MG63 (cell line): Measurements from ENCODE around the gene RGS9. TPM values are rescaled to one million over a fixed set of nuclear protein-coding genes. Genes with fewer than 3 reads are reported as not detected.

Experiments
- DNase-seq: peaks from one replicate; pipeline ENCODE4 v3.0.0-alpha.2; 2020
- H3K27me3 ChIP-seq: fragments of 250-450 bp; sonication (Bioruptor Pico); 2 replicates; pipeline ENCODE4 v1.5.1; 2020; ENCODE audit warnings: mild to moderate bottlenecking, moderate library complexity
- H3K36me3 ChIP-seq: fragments of 250-450 bp; sonication (Bioruptor Pico); 2 replicates; pipeline ENCODE4 v1.5.1; 2020; ENCODE audit warnings: mild to moderate bottlenecking, moderate library complexity
- H3K4me3 ChIP-seq: fragments of 250-450 bp; sonication (Bioruptor Pico); 2 replicates; pipeline ENCODE4 v1.5.1; 2020; ENCODE audit warnings: mild to moderate bottlenecking, moderate library complexity
- H3K9me3 ChIP-seq: fragments of 250-450 bp; sonication (Bioruptor Pico); 2 replicates; pipeline ENCODE4 v1.5.1; 2020; ENCODE audit warnings: mild to moderate bottlenecking, moderate library complexity
- total RNA-seq: library from RNA; depleted of rRNA; stranded (reverse); fragments of >200 nt; shearing (Covaris generic); gene quantifications from 2 replicates; pipeline ENCODE4 v1.2.3, GENCODE V29; 2014; ENCODE audit warnings: low replicate concordance

The RGS9 gene
- total RNA-seq, 1 experiment from 2014 or later = 0.53 TPM

- Histone ChIP-seq H3K36me3 (no peaks in the 10 kb centered on the region), H3K27me3 (peaks cover 9% of the 10 kb centered on the region), H3K4me3 (no peak overlapping the region), H3K9me3 (no peaks in the 10 kb centered on the region)
- no peak for DNase-seq
Observed at GRCh38 chr17:65134035-65134434, 3.1 kb upstream of the RGS9 start.

- peaks cover 9% of the 10 kb centered on the region for H3K27me3 ChIP-seq
- no peak overlapping the region for H3K4me3 ChIP-seq
- no peak for DNase-seq
- H3K36me3 ChIP-seq = no peaks in the 10 kb centered on the region
- no peaks in the 10 kb centered on the region for H3K9me3 ChIP-seq
Observed at GRCh38 chr17:65139101-65139764, 2.1 kb downstream of the RGS9 start.

- DNase-seq = no peak
- peaks cover 9% of the 10 kb centered on the region for H3K27me3 ChIP-seq
Observed at GRCh38 chr17:65142247-65142646, 5.1 kb downstream of the RGS9 start.

DNA sequence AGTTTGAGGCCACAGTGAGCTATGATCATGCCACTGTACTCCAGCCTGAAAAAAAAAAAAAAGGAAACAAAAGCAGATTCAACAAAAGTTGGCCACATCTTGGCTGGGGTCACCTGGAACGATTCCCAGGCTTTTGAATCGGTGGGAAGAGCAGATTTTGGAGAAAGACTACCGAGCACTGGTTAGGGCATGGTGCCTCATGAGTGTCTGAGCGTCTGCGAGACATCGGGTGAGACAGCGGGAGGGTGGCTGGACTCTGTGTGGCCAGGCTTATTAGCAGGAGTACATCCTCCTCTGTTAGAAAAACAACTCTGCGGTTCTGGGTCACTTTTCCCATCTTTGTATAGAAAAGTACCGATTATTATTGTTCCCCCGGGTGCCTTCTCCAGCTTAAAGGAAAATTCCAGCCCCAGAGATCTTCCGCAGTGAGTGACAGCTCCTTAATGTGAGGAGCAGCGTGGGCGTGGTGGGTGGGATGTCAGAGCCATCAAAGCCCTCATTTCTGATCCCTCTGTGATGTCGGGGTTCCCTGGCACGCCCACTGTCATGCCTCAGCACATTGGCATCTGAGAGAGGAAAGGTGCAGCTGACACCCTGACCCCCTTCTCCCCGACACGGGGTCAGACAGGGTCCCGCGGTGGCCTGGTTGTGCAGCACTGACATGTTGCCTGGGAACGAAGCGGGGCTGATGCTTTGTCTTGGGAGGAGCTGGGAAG is 6.9 kb downstream of the RGS9 start:
- H3K36me3 ChIP-seq = no peaks in the 10 kb centered on the region
- H3K4me3 ChIP-seq = no peak overlapping the region
- H3K27me3 ChIP-seq = no peaks in the 10 kb centered on the region; the same call in 1 of the 2 replicates
- H3K9me3 ChIP-seq = no peaks in the 10 kb centered on the region
- no peak for DNase-seq

More at GRCh38 chr17:65142247-65142646, 5.1 kb downstream of the RGS9 start:
- Histone ChIP-seq H3K36me3 (no peaks in the 10 kb centered on the region), H3K9me3 (no peaks in the 10 kb centered on the region), H3K4me3 (no peak overlapping the region)

DNA sequence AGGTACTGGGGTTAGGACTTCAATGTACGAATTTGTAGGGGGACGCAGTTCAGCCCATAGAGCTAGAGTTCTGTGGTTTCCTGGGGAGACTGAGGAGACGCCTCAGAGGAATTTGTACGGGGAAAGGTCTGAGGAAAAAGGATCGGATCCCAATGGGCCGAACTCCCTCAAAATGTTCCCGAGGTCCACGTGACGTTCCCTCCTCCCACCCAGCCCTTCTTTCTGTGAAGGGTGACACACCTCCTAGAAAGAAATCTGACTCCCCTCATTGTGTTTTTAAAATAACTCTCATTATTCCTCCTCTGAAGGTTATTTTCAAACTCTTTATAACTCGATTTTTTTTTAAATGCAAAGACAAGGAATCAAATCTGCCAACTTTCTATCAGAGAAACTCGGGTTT is 8.6 kb downstream of the RGS9 start:
- H3K9me3 ChIP-seq = no peaks in the 10 kb centered on the region
- no peak for DNase-seq
- H3K36me3 ChIP-seq = no peaks in the 10 kb centered on the region
- peaks cover 6% of the 10 kb centered on the region; the same call in 1 of the 2 replicates for H3K27me3 ChIP-seq
- H3K4me3 ChIP-seq = no peak overlapping the region

- no peak for DNase-seq
- H3K4me3 ChIP-seq = no peak overlapping the region
- H3K9me3 ChIP-seq = no peaks in the 10 kb centered on the region
- no peaks in the 10 kb centered on the region for H3K36me3 ChIP-seq
- H3K27me3 ChIP-seq = peaks cover 6% of the 10 kb centered on the region; the same call in 1 of the 2 replicates
Observed at GRCh38 chr17:65147955-65148354, 10.8 kb downstream of the RGS9 start.

DNA sequence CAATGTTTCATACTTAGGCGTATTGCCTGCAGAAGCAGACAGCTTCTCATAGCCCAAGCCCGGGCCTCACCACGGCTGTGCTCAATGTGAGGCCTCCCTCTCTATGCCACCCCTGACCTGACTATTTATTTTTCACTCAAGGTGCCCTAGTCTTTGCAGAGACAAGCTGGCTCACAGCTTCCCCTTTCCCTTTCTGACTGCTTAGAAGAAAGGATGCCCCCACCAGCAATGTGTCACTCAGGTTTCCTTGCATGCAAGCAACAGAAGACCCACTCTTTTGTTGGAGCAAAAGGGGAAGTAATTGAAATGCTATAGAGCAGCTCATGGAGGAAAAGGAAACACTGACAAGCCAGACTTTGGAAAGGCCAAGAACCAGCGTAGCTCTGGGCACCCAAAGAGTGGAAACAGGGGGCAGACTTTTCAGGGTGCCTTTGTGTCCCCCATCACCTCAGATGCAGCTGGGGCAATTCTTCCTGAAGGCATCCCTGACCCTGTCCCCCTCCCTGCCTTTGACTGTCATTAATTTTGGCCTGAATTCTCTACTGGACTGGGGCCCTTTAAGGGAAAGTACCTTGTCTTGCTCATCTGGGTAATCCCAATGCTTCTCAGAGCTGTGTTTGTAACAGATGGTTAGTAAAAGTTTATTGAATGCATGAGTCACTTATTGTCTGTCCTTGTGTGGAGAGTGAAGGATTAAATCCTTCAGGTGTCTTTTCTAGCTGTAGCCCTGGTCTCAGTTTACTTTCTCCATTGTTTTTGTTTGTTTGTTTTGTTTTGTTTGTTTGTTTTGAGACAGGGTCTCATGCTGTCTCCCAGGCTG is 17.8 kb downstream of the RGS9 start:
- no peak for DNase-seq
- H3K36me3 ChIP-seq = no peaks in the 10 kb centered on the region
- H3K9me3 ChIP-seq = no peaks in the 10 kb centered on the region
- H3K27me3 ChIP-seq = peaks cover 6% of the 10 kb centered on the region; the same call in 1 of the 2 replicates
- H3K4me3 ChIP-seq = no peak overlapping the region

DNA sequence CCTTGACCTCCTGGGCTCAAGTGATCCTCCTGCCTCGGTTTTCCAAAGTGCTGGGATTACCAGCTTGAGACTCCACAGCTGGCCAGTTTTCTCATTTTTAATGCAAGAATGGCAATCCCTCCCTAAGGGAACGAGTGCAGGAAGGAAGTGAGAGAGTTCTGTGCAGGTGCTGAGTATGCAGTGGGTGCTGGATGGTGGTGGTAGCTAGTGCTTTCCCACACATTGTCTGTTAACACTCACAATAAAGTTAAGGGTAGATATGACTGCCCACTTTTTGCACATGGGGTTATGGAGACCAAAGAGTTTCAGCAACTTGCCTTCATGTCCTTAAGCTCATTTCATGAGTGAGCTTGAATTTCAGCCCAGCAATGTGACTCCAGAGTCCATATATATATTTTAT is 18.5 kb downstream of the RGS9 start:
- H3K4me3 ChIP-seq = no peak overlapping the region
- DNase-seq = no peak
- no peaks in the 10 kb centered on the region for H3K9me3 ChIP-seq
- H3K27me3 ChIP-seq = peaks cover 1% of the 10 kb centered on the region; the same call in 1 of the 2 replicates
- no peaks in the 10 kb centered on the region for H3K36me3 ChIP-seq

GRCh38 chr17:65156185-65156834 is 19.1 kb downstream of the RGS9 start:
- Histone ChIP-seq H3K36me3 (no peaks in the 10 kb centered on the region), H3K9me3 (no peaks in the 10 kb centered on the region), H3K27me3 (no peaks in the 10 kb centered on the region), H3K4me3 (no peak overlapping the region)
- no peak for DNase-seq

- no peaks in the 10 kb centered on the region for H3K36me3 ChIP-seq
- no peaks in the 10 kb centered on the region for H3K9me3 ChIP-seq
- H3K27me3 ChIP-seq = no peaks in the 10 kb centered on the region
- no peak for DNase-seq
- no peak overlapping the region for H3K4me3 ChIP-seq
Observed at GRCh38 chr17:65156835-65157565, 19.8 kb downstream of the RGS9 start.

DNA sequence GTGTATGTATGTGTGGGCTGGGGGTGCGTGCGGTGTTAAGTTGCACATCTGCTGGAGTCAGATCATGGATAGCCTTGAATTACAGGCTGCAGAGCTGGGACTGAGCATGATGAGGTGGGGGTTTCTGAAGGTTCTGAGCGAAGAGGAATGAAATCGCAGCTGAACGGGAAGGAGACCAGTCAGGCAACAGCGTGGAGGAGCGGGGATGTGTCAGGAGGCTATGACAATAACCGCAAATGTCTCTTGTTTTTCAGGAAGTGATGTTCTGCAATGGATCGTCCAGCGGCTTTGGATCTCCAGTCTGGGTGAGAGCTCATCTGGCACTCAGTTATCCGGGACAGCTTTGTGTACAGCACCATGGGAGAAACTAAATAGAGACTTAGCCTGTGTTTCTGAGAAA is 20.9 kb downstream of the RGS9 start:
- Histone ChIP-seq H3K4me3 (no peak overlapping the region), H3K9me3 (no peaks in the 10 kb centered on the region), H3K36me3 (no peaks in the 10 kb centered on the region), H3K27me3 (no peaks in the 10 kb centered on the region)
- no peak for DNase-seq

GRCh38 chr17:65158622-65159021 is 21.5 kb downstream of the RGS9 start:
- Histone ChIP-seq H3K4me3 (no peak overlapping the region), H3K27me3 (no peaks in the 10 kb centered on the region), H3K36me3 (no peaks in the 10 kb centered on the region), H3K9me3 (no peaks in the 10 kb centered on the region)
- DNase-seq = no peak

DNA sequence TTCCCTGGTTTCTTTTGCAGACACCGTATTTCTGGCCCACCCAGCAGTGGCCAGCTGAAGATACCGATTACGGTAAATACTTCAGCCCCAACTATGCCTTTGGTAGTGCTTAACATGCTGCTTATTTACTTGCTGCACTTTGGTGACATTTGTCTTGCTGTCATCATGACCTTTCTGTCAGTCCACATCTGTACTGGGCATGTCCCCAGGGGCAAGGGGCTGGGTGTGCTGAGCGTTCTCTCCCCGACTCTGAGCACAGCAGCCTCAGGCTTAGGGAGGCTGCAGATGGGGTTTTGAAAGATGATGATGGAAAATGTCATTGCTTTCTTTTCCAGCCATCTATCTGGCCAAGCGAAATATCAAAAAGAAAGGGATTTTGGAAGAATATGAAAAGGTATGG is 23.3 kb downstream of the RGS9 start:
- no peaks in the 10 kb centered on the region for H3K36me3 ChIP-seq
- no peaks in the 10 kb centered on the region for H3K27me3 ChIP-seq
- DNase-seq = no peak
- no peak overlapping the region for H3K4me3 ChIP-seq
- no peaks in the 10 kb centered on the region for H3K9me3 ChIP-seq

GRCh38 chr17:65163990-65164495 is 26.9 kb downstream of the RGS9 start:
- Histone ChIP-seq H3K27me3 (no peaks in the 10 kb centered on the region), H3K4me3 (no peak overlapping the region), H3K36me3 (no peaks in the 10 kb centered on the region), H3K9me3 (no peaks in the 10 kb centered on the region)
- peak; percentile 60 for DNase-seq

DNA sequence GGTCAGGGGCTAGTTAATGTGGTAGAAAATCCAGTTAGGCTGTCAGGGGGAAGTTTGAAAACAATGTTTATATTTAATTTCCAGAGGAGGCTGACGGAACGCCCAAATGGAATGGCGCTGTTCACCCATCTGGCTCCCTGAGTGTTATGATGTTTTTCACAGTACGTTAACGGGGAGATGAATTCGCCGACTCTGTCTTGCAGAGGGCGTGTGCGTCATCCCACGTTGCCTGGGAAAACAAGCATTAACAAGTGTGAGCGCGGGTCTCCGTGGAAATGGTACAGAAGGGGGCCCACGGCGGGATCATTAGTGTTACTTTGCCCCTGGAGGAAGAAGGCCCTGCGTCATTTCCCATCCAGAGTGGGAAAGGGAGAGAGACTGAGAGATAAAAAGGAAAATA is 29.6 kb downstream of the RGS9 start:
- Histone ChIP-seq H3K4me3 (no peak overlapping the region), H3K27me3 (no peaks in the 10 kb centered on the region), H3K36me3 (no peaks in the 10 kb centered on the region), H3K9me3 (no peaks in the 10 kb centered on the region)
- DNase-seq = no peak

GRCh38 chr17:65167566-65167965 is 30.4 kb downstream of the RGS9 start:
- Histone ChIP-seq H3K9me3 (no peaks in the 10 kb centered on the region), H3K27me3 (no peaks in the 10 kb centered on the region), H3K36me3 (no peaks in the 10 kb centered on the region), H3K4me3 (no peak overlapping the region)
- DNase-seq = no peak
